H9 (cell line): ENCODE results near the gene HDAC7. TPM values are rescaled to one million over a fixed set of nuclear protein-coding genes. Genes with fewer than 3 reads are reported as not detected.

ENCODE experiments used
- DNase-seq: peaks from one replicate; pipeline ENCODE4 v3.0.0-alpha.2; 2017
- H2AFZ ChIP-seq: one replicate; pipeline ENCODE4 v1.6.1; 2013; ENCODE audit warnings: mild to moderate bottlenecking, low read length, control low read depth, moderate library complexity
- H2AK5ac ChIP-seq: 2 replicates; pipeline ENCODE4 v1.6.1; 2013; ENCODE audit warnings: low read length, control low read depth, mixed read lengths; ENCODE audit not compliant: insufficient read length
- H2BK120ac ChIP-seq: one replicate; pipeline ENCODE4 v1.6.1; 2013; ENCODE audit warnings: low read depth, mild to moderate bottlenecking, low read length, control low read depth, inconsistent platforms; ENCODE audit not compliant: poor library complexity, severe bottlenecking
- H2BK12ac ChIP-seq: 2 replicates; pipeline ENCODE4 v1.6.1; 2013; ENCODE audit warnings: low read length, control low read depth, mixed read lengths, low read depth; ENCODE audit not compliant: insufficient read length
- H2BK15ac ChIP-seq: 2 replicates; pipeline ENCODE4 v1.6.1; 2013; ENCODE audit warnings: low read depth, low read length, control low read depth
- H2BK20ac ChIP-seq: one replicate; pipeline ENCODE4 v1.6.1; 2013; ENCODE audit warnings: low read depth, mild to moderate bottlenecking, low read length, control low read depth, inconsistent platforms; ENCODE audit not compliant: poor library complexity, severe bottlenecking
- H2BK5ac ChIP-seq: 2 replicates; pipeline ENCODE4 v1.6.1; 2013; ENCODE audit warnings: low read length, control low read depth, mixed read lengths; ENCODE audit not compliant: insufficient read length
- H3K14ac ChIP-seq: 2 replicates; pipeline ENCODE4 v1.6.1; 2013; ENCODE audit warnings: low read length, control low read depth; ENCODE audit not compliant: insufficient read depth
- H3K18ac ChIP-seq: 2 replicates; pipeline ENCODE4 v1.6.1; 2013; ENCODE audit warnings: low read depth, mild to moderate bottlenecking, mixed read lengths, low read length, control low read depth; ENCODE audit not compliant: insufficient read length
- H3K23ac ChIP-seq: 2 replicates; pipeline ENCODE4 v1.6.1; 2013; ENCODE audit warnings: low read length, control low read depth, mixed read lengths, low read depth; ENCODE audit not compliant: insufficient read length
- H3K23me2 ChIP-seq: 2 replicates; pipeline ENCODE4 v1.6.1; 2013; ENCODE audit warnings: low read depth, mild to moderate bottlenecking, mixed read lengths, low read length, control low read depth; ENCODE audit not compliant: insufficient read length, poor library complexity, severe bottlenecking
- H3K27ac ChIP-seq: 2 replicates; pipeline ENCODE4 v1.5.1; 2013; ENCODE audit warnings: low read length, control low read depth, mixed read lengths, low read depth; ENCODE audit not compliant: insufficient read length
- H3K27me3 ChIP-seq: 2 replicates; pipeline ENCODE4 v1.6.1; 2013; ENCODE audit warnings: low read length, control low read depth, inconsistent platforms; ENCODE audit not compliant: insufficient read depth
- H3K4ac ChIP-seq: 2 replicates; pipeline ENCODE4 v1.6.1; 2013; ENCODE audit warnings: low read depth, mild to moderate bottlenecking, control low read depth, inconsistent platforms, low read length, moderate library complexity
- H3K4me1 ChIP-seq: 2 replicates; pipeline ENCODE4 v1.6.1; 2013; ENCODE audit warnings: low read length, control low read depth, inconsistent platforms; ENCODE audit not compliant: insufficient read depth
- H3K4me2 ChIP-seq: 2 replicates; pipeline ENCODE4 v1.6.1; 2013; ENCODE audit warnings: low read length, control low read depth, mixed read lengths; ENCODE audit not compliant: insufficient read length, insufficient read depth
- H3K56ac ChIP-seq: 2 replicates; pipeline ENCODE4 v1.6.1; 2013; ENCODE audit warnings: low read depth, mild to moderate bottlenecking, mixed read lengths, low read length, control low read depth; ENCODE audit not compliant: insufficient read length
- H3K79me1 ChIP-seq: 2 replicates; pipeline ENCODE4 v1.6.1; 2013; ENCODE audit warnings: low read depth, mild to moderate bottlenecking, moderate library complexity, low read length, control low read depth, inconsistent platforms; ENCODE audit not compliant: insufficient read depth, poor library complexity, severe bottlenecking
- H3K79me2 ChIP-seq: 2 replicates; pipeline ENCODE4 v1.6.1; 2013; ENCODE audit warnings: low read length, control low read depth, inconsistent platforms; ENCODE audit not compliant: insufficient read depth
- H3K9ac ChIP-seq: 2 replicates; pipeline ENCODE4 v1.6.1; 2013; ENCODE audit warnings: low read length, control low read depth, mixed read lengths; ENCODE audit not compliant: insufficient read length; ENCODE audit errors: extremely low read depth
- H3K9me3 ChIP-seq: one replicate; pipeline ENCODE4 v1.6.1; 2013; ENCODE audit warnings: low read depth, low read length, inconsistent platforms; ENCODE audit not compliant: control insufficient read depth
- H3T11ph ChIP-seq: one replicate; pipeline ENCODE4 v1.6.1; 2013; ENCODE audit warnings: mild to moderate bottlenecking, low read length, control low read depth, inconsistent platforms
- H4K20me1 ChIP-seq: one replicate; pipeline ENCODE4 v1.6.1; 2013; ENCODE audit not compliant: control insufficient read depth, insufficient read length, insufficient read depth
- H4K5ac ChIP-seq: 2 replicates; pipeline ENCODE4 v1.6.1; 2013; ENCODE audit warnings: low read depth, mild to moderate bottlenecking, mixed read lengths, low read length, control low read depth; ENCODE audit not compliant: insufficient read length
- H4K8ac ChIP-seq: replicated peaks from 2 replicates; pipeline ENCODE4 v1.6.1; 2013; ENCODE audit warnings: low read length, control low read depth, mixed read lengths, low read depth; ENCODE audit not compliant: insufficient read length
- H4K91ac ChIP-seq: 2 replicates; pipeline ENCODE4 v1.6.1; 2013; ENCODE audit warnings: low read depth, mild to moderate bottlenecking, moderate library complexity, mixed read lengths, low read length, control low read depth; ENCODE audit not compliant: insufficient read length
- H3K27ac Mint-ChIP-seq, 3 experiments: 2 replicates in 2 of 3; 3 replicates in 1 of 3; pipeline ENCODE4 v1.8.0; 2020 to 2021; ENCODE audit warnings: mixed read lengths in 3 of 3, mild to moderate bottlenecking in 1 of 3, moderate library complexity in 1 of 3
- H3K27me3 Mint-ChIP-seq: 2 replicates; pipeline ENCODE4 v1.8.0; 2021; ENCODE audit warnings: low read depth, mild to moderate bottlenecking, moderate library complexity, mixed read lengths
- H3K36me3 Mint-ChIP-seq, 3 experiments: 2 replicates in 2 of 3; 3 replicates in 1 of 3; pipeline ENCODE4 v1.8.0; 2020 to 2021; ENCODE audit warnings: low read depth in 3 of 3, mixed read lengths in 3 of 3; ENCODE audit not compliant: insufficient read depth in 1 of 3
- H3K4me1 Mint-ChIP-seq, 2 experiments: 2 replicates each; pipeline ENCODE4 v1.8.0; 2020; ENCODE audit warnings: mixed read lengths in 2 of 2
- H3K4me3 Mint-ChIP-seq, 2 experiments: 2 replicates in 1 of 2; 3 replicates in 1 of 2; pipeline ENCODE4 v1.8.0; 2020 to 2021; ENCODE audit warnings: mild to moderate bottlenecking in 2 of 2, mixed read lengths in 2 of 2, moderate library complexity in 1 of 2
- H3K9me3 Mint-ChIP-seq, 2 experiments: 2 replicates in 1 of 2; 3 replicates in 1 of 2; pipeline ENCODE4 v1.8.0; 2020; ENCODE audit warnings: mild to moderate bottlenecking in 2 of 2, mixed read lengths in 2 of 2, moderate library complexity in 1 of 2
- CTCF ChIP-seq: fragments of 200-600 bp; sonication (generic); conservative IDR thresholded peaks from 3 replicates; pipeline ENCODE4 v1.8.0; 2021; ENCODE audit warnings: antibody characterized with exemption, mild to moderate bottlenecking
- WGBS: extraction: QIAGEN DNeasy Blood & Tissue Kit; methylation state at CpG from one replicate; pipeline ENCODE4 v1.1.7; 2013; ENCODE audit warnings: missing lambda C conversion rate, low lambda C conversion rate, mixed read lengths; ENCODE audit not compliant: insufficient read length; ENCODE audit errors: extremely low coverage; 5-methylcytosine and 5-hydroxymethylcytosine counted together
- total RNA-seq: library from RNA; stranded (reverse); gene quantifications from 2 replicates; pipeline ENCODE4 v1.2.1, GENCODE V29; 2021

Gene HDAC7
- total RNA-seq, 1 experiment from 2014 or later = 72.1 TPM

GRCh38 chr12:47755655-47756562 lies 63.8 kb downstream of the HDAC7 start:
- H3K4me1 ChIP-seq = peaks cover 25% of the 10 kb centered on the region
- H3K14ac ChIP-seq = no peak overlapping the region; the same call in 1 of the 2 replicates
- no peak overlapping the region for H2BK20ac ChIP-seq
- H3K9me3 ChIP-seq = no peaks in the 10 kb centered on the region
- DNase-seq = no peak
- no peak overlapping the region for H3K56ac ChIP-seq
- no peaks in the 10 kb centered on the region for H4K20me1 ChIP-seq
- H3K4me3 Mint-ChIP-seq = 0 out of 5 replicates have a peak overlapping the region, but pooled peaks of 1 of the 2 experiments have one; percentile 0
- WGBS = no CpG with 5 or more reads among the region's 12 CpGs
- peaks cover 25 to 34% of the 10 kb centered on the region in 2 experiments for H3K4me1 Mint-ChIP-seq
- no peak overlapping the region for H3K27ac ChIP-seq
- no peak overlapping the region for H2AK5ac ChIP-seq
- H3K9me3 Mint-ChIP-seq = no peaks in the 10 kb centered on the region
- peaks cover 3% of the 10 kb centered on the region for H3K23me2 ChIP-seq
- H3K27me3 Mint-ChIP-seq = no peaks in the 10 kb centered on the region; the same call in none of the 2 replicates
- H4K8ac ChIP-seq = no peak overlapping the region
- no peak overlapping the region for H3T11ph ChIP-seq
- H2BK120ac ChIP-seq = no peak overlapping the region
- H3K27ac Mint-ChIP-seq = peak overlapping the region in 2 of 3 experiments; percentile 29 to 40; a peak in 1 of 7 replicates
- H3K27me3 ChIP-seq = no peaks in the 10 kb centered on the region
- H3K79me1 ChIP-seq = no peaks in the 10 kb centered on the region
- no peak for TF ChIP-seq CTCF
- no peak overlapping the region for H4K91ac ChIP-seq
- H3K18ac ChIP-seq = no peak overlapping the region
- no peak overlapping the region for H3K4ac ChIP-seq
- no peak overlapping the region for H2AFZ ChIP-seq
- no peak overlapping the region for H2BK12ac ChIP-seq
- no peaks in the 10 kb centered on the region for H3K79me2 ChIP-seq
- H3K4me2 ChIP-seq = no peak overlapping the region
- H3K9ac ChIP-seq = no peak overlapping the region
- no peak overlapping the region for H2BK5ac ChIP-seq
- peaks cover 0 to 4% (median 0%) of the 10 kb centered on the region in 3 experiments; a peak in 3 of 7 replicates for H3K36me3 Mint-ChIP-seq
- no peak overlapping the region for H2BK15ac ChIP-seq
- H3K23ac ChIP-seq = no peak overlapping the region
- no peak overlapping the region for H4K5ac ChIP-seq
